ENCODE data around the gene ATF2. TPM values are rescaled to one million over a fixed set of nuclear protein-coding genes. Genes with fewer than 3 reads are reported as not detected.

The ATF2 gene
- total and polyA plus RNA-seq, 2 of the 8 experiments (the other 6 are each of a cell fraction or from before 2014, with no cell fraction given), result 31.2 to 46.5 TPM

DNA sequence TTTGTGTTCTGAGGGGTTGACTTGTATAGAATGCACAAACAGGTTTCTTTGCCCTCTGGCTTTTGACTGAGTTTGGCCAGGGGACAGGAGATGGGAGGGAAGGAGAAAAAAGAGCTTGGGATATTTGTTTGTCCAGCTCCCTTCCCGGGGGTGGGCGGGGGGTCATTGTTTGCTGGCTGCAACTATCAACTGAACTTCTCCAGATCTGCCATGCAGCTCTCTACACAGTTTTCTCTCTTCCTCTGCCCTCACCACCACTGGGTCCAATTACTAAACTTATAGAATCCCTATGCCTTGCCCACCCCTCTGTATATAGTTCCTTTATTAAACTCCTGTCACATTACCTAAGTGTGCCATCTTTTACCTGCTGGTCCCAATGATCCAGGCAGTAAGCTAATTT, 130.1 kb downstream of the ATF2 start:
- no peak for TF ChIP-seq POU5F1 (IDR thresholded peaks at IDR 0.05; ENCODE audit: low read depth, low read length)
- TF ChIP-seq KDM5A (IDR thresholded peaks at IDR 0.05; ENCODE audit: low read length), result no peak
- TF ChIP-seq CBX5 (IDR thresholded peaks at IDR 0.05; ENCODE audit: low read depth, low read length), result no peak
- no peak for TF ChIP-seq POLR2A (IDR thresholded peaks at IDR 0.05; ENCODE audit: control extremely low read depth in 1 of 2, low read depth in 2 of 2, low read length in 2 of 2)
- no peak for TF ChIP-seq KDM4A (IDR thresholded peaks at IDR 0.05; ENCODE audit: low read depth, low read length, severe bottlenecking)
- TF ChIP-seq CEBPB (IDR thresholded peaks at IDR 0.05; ENCODE audit: low read depth, low read length), result no peak
- no peak for TF ChIP-seq BRCA1 (IDR thresholded peaks at IDR 0.05; ENCODE audit: low read depth, low read length)
- no peak for TF ChIP-seq EGR1 (IDR thresholded peaks at IDR 0.05; ENCODE audit: borderline replicate concordance, low read depth, low read length)
- no peak for TF ChIP-seq SRF (IDR thresholded peaks at IDR 0.05; ENCODE audit: low read depth, low read length)
- TF ChIP-seq JUND (IDR thresholded peaks at IDR 0.05; ENCODE audit: low read length), result no peak
- TF ChIP-seq NRF1 (IDR thresholded peaks at IDR 0.05; ENCODE audit: low read depth, low read length), result no peak
- no peak for TF ChIP-seq SUZ12 (IDR thresholded peaks at IDR 0.05; ENCODE audit: low read length)
- no peak for TF ChIP-seq GABPA (IDR thresholded peaks at IDR 0.05; ENCODE audit: borderline replicate concordance, insufficient read depth, low read length)
- no peak for TF ChIP-seq EP300 (IDR thresholded peaks at IDR 0.05; ENCODE audit: borderline replicate concordance in 1 of 2, low read depth in 2 of 2, low read length in 2 of 2)
- Histone ChIP-seq H3K23me2 (ENCODE audit: low read depth, low read length) (no peaks in the 10 kb centered on the region), H2BK20ac (ENCODE audit: low read length) (no peak overlapping the region), H3K23ac (ENCODE audit: insufficient read length) (no peak overlapping the region), H3K4me2 (ENCODE audit: insufficient read depth in 1 of 2, low read depth in 2 of 2, low read length in 2 of 2) (no peak overlapping the region), H3K18ac (ENCODE audit: extremely low read depth, low read length) (no peak overlapping the region), H3K4me1 (replicated peaks in 1 of 4; ENCODE audit: control insufficient read depth in 3 of 4, insufficient read depth in 4 of 4, low read length in 3 of 4) (no peaks in the 10 kb centered on the region), H2BK15ac (ENCODE audit: low read length) (no peak overlapping the region), H3K56ac (replicated peaks; ENCODE audit: insufficient read length, low read depth, low read length) (no peak overlapping the region), H3K4me3 (ENCODE audit: extremely low read depth in 1 of 4, insufficient read depth in 2 of 4, low read depth in 3 of 4, low read length in 4 of 4) (no peak overlapping the region), H2BK5ac (ENCODE audit: low read depth, low read length) (no peak overlapping the region), H3K14ac (ENCODE audit: insufficient read length) (no peak overlapping the region), H3K79me2 (ENCODE audit: control insufficient read depth in 1 of 2, insufficient read depth in 2 of 2, low read length in 2 of 2) (no peaks in the 10 kb centered on the region), H2AFZ (ENCODE audit: low read length) (no peak overlapping the region), H3K9ac (replicated peaks in 1 of 4; ENCODE audit: extremely low read depth in 1 of 4, low read depth in 3 of 4, low read length in 3 of 4) (no peak overlapping the region), H4K8ac (ENCODE audit: extremely low read depth, insufficient read depth, low read length) (no peak overlapping the region), H4K5ac (ENCODE audit: insufficient read length, low read depth, low read length) (no peak overlapping the region), H4K91ac (replicated peaks; ENCODE audit: insufficient read length, low read length) (no peak overlapping the region), H3K79me1 (ENCODE audit: low read depth, low read length) (no peaks in the 10 kb centered on the region), H2BK120ac (replicated peaks; ENCODE audit: low read depth, low read length) (no peak overlapping the region), H3K27ac (ENCODE audit: low read depth, low read length) (no peak overlapping the region), H3K36me3 (ENCODE audit: control insufficient read depth in 2 of 4, insufficient read depth in 4 of 4, low read length in 3 of 4) (no peaks in the 10 kb centered on the region), H4K20me1 (replicated peaks in 1 of 2; ENCODE audit: control insufficient read depth in 1 of 2, insufficient read depth in 2 of 2, low read length in 2 of 2) (no peaks in the 10 kb centered on the region), H3K4ac (replicated peaks; ENCODE audit: insufficient read length, low read depth, low read length) (no peak overlapping the region), H2AK5ac (ENCODE audit: low read depth, low read length) (no peak overlapping the region), H2BK12ac (ENCODE audit: low read depth, low read length) (no peak overlapping the region), H3K27me3 (replicated peaks in 1 of 4; ENCODE audit: control insufficient read depth in 3 of 4, extremely low read depth in 1 of 4, insufficient read depth in 3 of 4, low read length in 3 of 4) (no peaks in the 10 kb centered on the region), H3K9me3 (ENCODE audit: insufficient read depth in 2 of 2, low read depth in 1 of 2, low read length in 1 of 2) (no peaks in the 10 kb centered on the region)
- 100% methylated on average over 2 of the region's 2 CpGs; no CpG with 5 or more reads in 1 of the 2 experiments for WGBS, 2 experiments (ENCODE audit: extremely low coverage in 1 of 2, insufficient coverage in 1 of 2, insufficient read length in 1 of 2, insufficient replicate concordance in 2 of 2, low coverage in 1 of 2, low lambda C conversion rate in 2 of 2, missing lambda C conversion rate in 1 of 2)
- ChIA-PET POLR2A (ENCODE audit: partially characterized antibody) (interaction anchor here (0.6 to 1.4 kb wide), 2 partner anchors 33 to 626 kb away, joined by 3 to 4 read pairs; partner anchors contain the start of gene CHN1), CTCF (ENCODE audit: partially characterized antibody) (interaction anchor here (0.5 to 1.7 kb wide), 15 partner anchors 12 to 1060 kb away, joined by 3 to 5 read pairs (median 3); partner anchors contain the start of gene CHN1)
- FAIRE-seq, result no peak
- no peak for DNase-seq (ENCODE audit: low read depth in 1 of 2, low spot score in 2 of 2)
